Right renal pelvis (tissue), 4 donors: ENCODE measurements around the gene IL15. TPM values are rescaled to one million over a fixed set of nuclear protein-coding genes. Genes with fewer than 3 reads are reported as not detected.
"Not testable (repeated sequence)": the region's sequence is repeated elsewhere in the genome, so short reads cannot be mapped to it uniquely, and the experiment has no call there.

Experiments
- DNase-seq, 4 donors: peaks; one replicate each; pipeline ENCODE4 v3.0.0-alpha.2; 2013; ENCODE audit warnings: low read depth in 4 of 4, low spot score in 3 of 4, missing footprints in 1 of 4
- polyA plus RNA-seq, 4 donors: library from polyadenylated mRNA; unstranded; fragments of 120-200 nt; gene quantifications; one replicate each; pipeline ENCODE4 v1.2.1, GENCODE V29; 2013; ENCODE audit not compliant: insufficient read length in 4 of 4

Gene IL15
- polyA plus RNA-seq, 4 donors = 1.7 to 2.0 (median 1.9) TPM

DNA sequence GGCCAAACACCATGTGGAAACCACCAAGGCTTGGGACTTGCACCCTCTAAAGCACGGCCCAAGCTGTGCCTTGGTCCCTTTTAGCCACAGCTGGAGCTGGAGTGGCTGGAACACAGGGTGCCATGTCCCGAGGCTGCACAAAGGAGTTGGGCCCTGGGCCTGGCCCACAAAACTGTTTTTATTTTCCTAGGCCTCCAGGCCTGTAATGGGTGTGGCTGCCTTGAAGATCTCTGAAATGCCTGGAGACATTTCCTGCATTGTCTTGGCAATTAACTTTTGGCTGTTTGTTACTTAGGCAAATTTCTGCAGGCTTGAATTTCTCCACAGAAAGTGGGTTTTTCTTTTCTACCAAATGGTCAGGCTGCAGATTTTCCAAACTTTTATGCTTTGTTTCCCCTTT lies 55.7 kb downstream of the IL15 start:
- DNase-seq = no peak

DNA sequence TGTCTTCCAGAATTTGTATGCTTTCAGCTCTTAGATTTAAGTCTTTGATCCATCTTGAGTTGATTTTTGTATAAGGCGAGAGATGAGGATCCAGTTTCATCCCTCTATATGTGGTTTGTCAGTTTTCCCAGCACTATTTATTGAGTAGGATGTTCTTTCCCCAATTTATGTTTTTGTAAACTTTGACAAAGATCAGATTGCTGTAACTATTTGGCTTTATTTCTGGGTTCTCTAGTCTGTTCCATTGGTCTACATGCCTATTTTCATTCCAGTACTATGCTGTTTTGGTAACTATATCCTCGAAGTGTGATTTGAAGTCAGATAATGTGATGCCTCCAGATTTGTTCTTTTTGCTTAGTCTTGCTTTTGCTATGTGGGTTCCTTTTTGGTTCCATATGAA lies 60.7 kb downstream of the IL15 start:
- no peak for DNase-seq

- DNase-seq = no peak
These were observed 66.2 kb downstream of the IL15 start for GRCh38 chr4:141702472-141703182.

DNA sequence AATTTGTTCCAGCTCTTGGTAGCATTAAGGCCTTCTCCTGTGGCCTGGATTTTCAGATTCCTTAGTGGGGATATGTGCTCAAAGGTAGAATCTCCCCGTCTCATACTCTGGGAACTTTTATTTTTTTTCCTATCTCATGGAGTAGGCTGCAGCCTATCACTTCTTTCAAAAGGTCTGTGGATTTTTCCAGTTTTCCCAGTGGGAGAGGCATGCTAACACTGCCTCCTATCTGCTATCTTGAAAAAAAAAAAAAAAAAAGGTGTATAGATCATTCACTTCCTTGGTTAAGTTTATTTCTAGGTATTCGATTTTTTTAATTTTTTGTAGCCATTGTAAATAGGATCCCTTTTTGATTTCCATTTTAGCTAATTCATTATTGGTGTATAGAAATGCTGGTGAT lies 67.1 kb downstream of the IL15 start:
- DNase-seq = no peak

GRCh38 chr4:141705048-141705746 lies 68.8 kb downstream of the IL15 start:
- no peak for DNase-seq

GRCh38 chr4:141705747-141706377 lies 69.5 kb downstream of the IL15 start:
- no peak for DNase-seq

DNA sequence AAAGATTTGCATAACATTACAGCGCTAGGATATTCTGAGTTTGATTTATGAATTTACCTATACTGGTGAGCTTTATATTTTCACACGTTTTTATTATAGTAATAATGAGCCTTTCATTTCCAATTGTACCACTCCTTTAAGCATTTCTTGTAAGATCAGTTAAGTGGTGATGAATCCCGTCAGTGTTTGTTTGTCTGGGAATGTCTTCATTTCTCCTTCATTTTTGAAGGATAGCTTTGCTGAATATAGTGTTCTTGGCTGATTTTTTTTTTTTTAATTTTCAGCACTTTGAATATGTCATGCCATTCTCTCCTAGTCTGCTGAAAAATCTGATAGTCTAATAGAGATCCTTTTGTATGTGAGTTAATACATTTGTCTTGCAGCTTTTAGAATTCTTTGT lies 70.1 kb downstream of the IL15 start:
- DNase-seq = no peak

- DNase-seq = no peak
These were observed 74.8 kb downstream of the IL15 start for GRCh38 chr4:141711211-141711610.

DNA sequence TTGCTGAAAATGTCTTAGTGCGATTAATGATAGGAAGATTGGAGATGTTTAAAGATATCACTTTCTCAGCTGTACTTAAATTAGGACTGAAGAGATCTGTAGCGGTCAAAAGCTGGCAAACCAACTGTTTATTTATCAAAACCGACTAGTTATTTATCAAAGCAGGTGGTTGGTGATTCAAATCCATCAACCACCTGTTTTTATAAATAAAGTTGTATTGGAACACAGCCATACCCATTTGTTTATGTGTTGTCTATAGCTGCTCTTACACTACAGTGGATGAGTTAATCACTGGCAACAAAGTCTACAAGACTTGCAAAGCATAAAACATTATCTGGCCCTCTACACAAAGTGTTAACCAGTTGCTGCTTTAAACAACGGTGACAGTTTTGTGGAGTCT lies 76.8 kb downstream of the IL15 start:
- no peak for DNase-seq

- no peak for DNase-seq
These were observed 77.5 kb downstream of the IL15 start for GRCh38 chr4:141713771-141714445.

- no peak for DNase-seq
These were observed 83.2 kb downstream of the IL15 start for GRCh38 chr4:141719585-141719984.

GRCh38 chr4:141721174-141721573 lies 84.8 kb downstream of the IL15 start:
- DNase-seq = no peak

DNA sequence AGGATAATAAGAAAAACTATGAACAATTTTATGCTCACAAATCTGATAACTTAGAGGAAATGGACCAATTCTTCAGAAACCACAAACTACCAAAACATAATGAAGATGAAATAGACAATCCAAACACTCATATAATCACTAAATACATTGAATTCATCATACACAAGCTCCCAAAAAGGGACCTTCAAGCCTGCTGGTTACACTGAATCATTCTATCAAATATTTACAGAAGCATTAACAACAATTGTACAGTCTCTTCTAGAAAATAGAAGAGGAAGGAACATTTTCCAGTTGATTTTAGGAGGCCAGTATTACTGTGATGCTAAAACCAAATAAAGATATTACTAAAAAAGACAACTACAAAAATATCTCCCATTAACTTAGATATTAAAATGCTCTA lies 88.3 kb downstream of the IL15 start:
- no peak for DNase-seq

- no peak for DNase-seq
These were observed 91.0 kb downstream of the IL15 start for GRCh38 chr4:141727420-141727819.

GRCh38 chr4:141730805-141731204 lies 94.4 kb downstream of the IL15 start:
- DNase-seq = no peak

GRCh38 chr4:141731481-141731880 lies 95.1 kb downstream of the IL15 start:
- DNase-seq = no peak

- no peak for DNase-seq
These were observed 103.3 kb downstream of the IL15 start for GRCh38 chr4:141739636-141740035.

- DNase-seq = no peak
These were observed 109.6 kb downstream of the IL15 start for GRCh38 chr4:141746026-141746425.

GRCh38 chr4:141751806-141752205 lies 115.4 kb downstream of the IL15 start:
- DNase-seq = not testable (repeated sequence)

- DNase-seq = no peak
These were observed 120.9 kb downstream of the IL15 start for GRCh38 chr4:141757287-141757686.

- no peak for DNase-seq
These were observed 123.5 kb downstream of the IL15 start for GRCh38 chr4:141759796-141760425.
